Measurements from ENCODE around the gene MND1.

GRCh38 chr4:153452658-153453378 is 108.3 kb downstream of the MND1 start:
- TF ChIP-seq CTCF (IDR thresholded peaks at IDR 0.05): no peak
- TF ChIP-seq POLR2AphosphoS5 (IDR thresholded peaks at IDR 0.05): no peak
